NCI-H2227 (cell line): Measurements from ENCODE around the gene IGFLR1.

Source experiments
- DNase-seq: peaks from one replicate; lab custom pipeline; 2025; ENCODE audit not compliant: unreplicated experiment; lab: John Stamatoyannopoulos, UW

The IGFLR1 gene

GRCh38 chr19:35742121-35742724, at the start of gene IGFLR1:
Gene IGFLR1 (minus strand): TSS chr19:35742452. CDS start chr19:35741180, 1,272 bp downstream.
- DNase-seq = no peak

- no peak for DNase-seq
These were observed 49.6 kb upstream of the IGFLR1 start for GRCh38 chr19:35791814-35792279.

- DNase-seq = no peak
These were observed 48.9 kb upstream of the IGFLR1 start for GRCh38 chr19:35790981-35791813.

GRCh38 chr19:35789978-35790944, 48.0 kb upstream of the IGFLR1 start:
- no peak for DNase-seq

- no peak for DNase-seq
These were observed 47.1 kb upstream of the IGFLR1 start for GRCh38 chr19:35789195-35789977.

- DNase-seq = no peak
These were observed 46.1 kb upstream of the IGFLR1 start for GRCh38 chr19:35788205-35788960.

- no peak for DNase-seq
These were observed 45.1 kb upstream of the IGFLR1 start for GRCh38 chr19:35787227-35787799.

- no peak for DNase-seq
These were observed 44.3 kb upstream of the IGFLR1 start for GRCh38 chr19:35786299-35787160.

GRCh38 chr19:35785339-35785627, 43.0 kb upstream of the IGFLR1 start:
- DNase-seq = no peak

GRCh38 chr19:35784503-35785338, 42.5 kb upstream of the IGFLR1 start:
- DNase-seq = no peak

GRCh38 chr19:35783469-35784434, 41.5 kb upstream of the IGFLR1 start:
- no peak for DNase-seq

GRCh38 chr19:35782589-35782988, 40.3 kb upstream of the IGFLR1 start:
- DNase-seq = no peak

GRCh38 chr19:35781650-35782049, 39.4 kb upstream of the IGFLR1 start:
- no peak for DNase-seq

GRCh38 chr19:35780717-35781116, 38.5 kb upstream of the IGFLR1 start:
- DNase-seq = no peak

- DNase-seq = no peak
These were observed 37.8 kb upstream of the IGFLR1 start for GRCh38 chr19:35780058-35780457.

- no peak for DNase-seq
These were observed 36.8 kb upstream of the IGFLR1 start for GRCh38 chr19:35779033-35779432.

GRCh38 chr19:35777961-35778360, 35.7 kb upstream of the IGFLR1 start:
- no peak for DNase-seq
